GM19438 (cell line): ENCODE data around the gene SERPINF2.
"Not testable (repeated sequence)": the region's sequence is repeated elsewhere in the genome, so short reads cannot be mapped to it uniquely, and the experiment has no call there.

ENCODE experiments used
- ATAC-seq: cut with Tn5 transposase; IDR thresholded peaks from one replicate; pipeline ENCODE4 v1.9.1; 2021; ENCODE audit warnings: low read depth; ENCODE audit not compliant: unreplicated experiment

SERPINF2 gene

GRCh38 chr17:1716076-1716911, 26.4 kb upstream of the SERPINF2 start:
- peak; percentile 66 for ATAC-seq

DNA sequence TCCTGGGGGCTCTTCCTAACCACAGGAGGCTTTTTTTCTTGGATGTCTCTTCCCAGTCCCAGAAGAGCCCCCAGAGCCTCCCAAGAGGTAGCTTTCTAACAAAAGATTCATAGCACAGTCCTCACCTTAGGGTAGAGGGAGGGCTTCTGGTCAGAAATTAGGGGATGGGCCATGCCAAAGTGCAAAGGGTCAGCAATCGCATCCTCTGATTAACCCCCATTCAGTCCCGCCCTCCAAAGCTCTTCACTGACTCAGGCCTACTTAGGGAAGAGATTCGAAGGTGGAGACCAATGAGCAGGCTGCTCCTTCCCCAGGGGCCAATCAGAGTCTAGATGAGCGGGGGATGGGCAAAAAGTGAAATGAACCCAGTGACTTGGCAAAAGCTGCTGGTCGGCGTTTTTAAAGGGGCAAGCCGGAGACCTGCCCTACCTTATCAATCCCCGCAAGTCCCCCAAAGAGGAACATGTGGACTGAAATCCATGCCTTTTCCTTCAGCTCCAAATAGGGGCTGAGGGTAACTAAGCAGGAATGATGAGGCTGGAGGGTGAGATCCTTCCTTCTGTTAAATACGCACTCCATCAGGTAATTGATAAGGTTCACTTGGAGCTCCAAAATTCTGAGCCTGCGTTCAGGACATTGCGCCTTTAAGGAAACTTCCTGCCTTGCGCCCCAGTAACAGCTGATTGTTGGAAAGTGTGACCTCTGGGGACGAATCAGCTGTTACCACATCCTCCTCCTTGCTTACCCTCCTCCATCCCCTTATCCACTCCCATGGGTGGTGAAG, 25.6 kb upstream of the SERPINF2 start:
- peak; percentile 39 for ATAC-seq

DNA sequence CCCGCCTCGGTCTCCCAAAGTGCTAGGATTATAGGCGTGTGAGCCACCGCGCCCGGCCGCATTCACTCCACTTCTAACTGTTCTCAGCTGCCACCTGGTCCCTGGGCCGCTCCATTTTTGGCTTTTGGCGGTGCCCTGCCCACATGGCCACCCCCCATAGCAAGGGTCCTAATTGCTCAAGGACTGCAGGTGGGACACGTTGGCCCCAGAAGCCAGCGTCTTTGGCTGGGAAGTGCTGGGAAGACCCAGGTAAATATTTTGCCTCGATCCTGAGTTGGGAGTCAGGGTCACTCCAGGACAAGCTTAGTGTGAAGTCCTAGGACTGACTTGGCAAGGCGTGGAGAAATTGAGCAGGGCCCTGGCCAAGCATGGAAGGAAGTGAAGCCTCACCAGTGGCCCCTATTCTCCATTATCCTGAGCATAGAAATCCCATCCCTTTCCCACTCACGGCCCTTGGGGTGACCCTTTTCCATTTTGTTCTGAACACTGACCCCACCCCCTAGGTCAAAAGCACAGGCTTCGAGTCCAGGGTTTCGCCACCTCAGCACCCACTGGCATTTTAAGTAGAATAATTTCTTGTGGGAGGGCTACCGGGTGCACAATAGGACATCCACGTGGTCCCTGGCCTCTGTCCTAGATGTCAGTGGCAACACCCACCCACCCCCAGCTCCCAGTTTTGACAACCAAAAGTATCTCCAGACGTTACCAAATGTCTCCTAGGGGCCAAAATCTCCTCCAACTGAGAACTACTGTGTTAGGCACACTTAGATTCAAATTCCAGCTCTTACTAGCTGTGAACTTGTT, 24.1 kb upstream of the SERPINF2 start:
- ATAC-seq: no peak

DNA sequence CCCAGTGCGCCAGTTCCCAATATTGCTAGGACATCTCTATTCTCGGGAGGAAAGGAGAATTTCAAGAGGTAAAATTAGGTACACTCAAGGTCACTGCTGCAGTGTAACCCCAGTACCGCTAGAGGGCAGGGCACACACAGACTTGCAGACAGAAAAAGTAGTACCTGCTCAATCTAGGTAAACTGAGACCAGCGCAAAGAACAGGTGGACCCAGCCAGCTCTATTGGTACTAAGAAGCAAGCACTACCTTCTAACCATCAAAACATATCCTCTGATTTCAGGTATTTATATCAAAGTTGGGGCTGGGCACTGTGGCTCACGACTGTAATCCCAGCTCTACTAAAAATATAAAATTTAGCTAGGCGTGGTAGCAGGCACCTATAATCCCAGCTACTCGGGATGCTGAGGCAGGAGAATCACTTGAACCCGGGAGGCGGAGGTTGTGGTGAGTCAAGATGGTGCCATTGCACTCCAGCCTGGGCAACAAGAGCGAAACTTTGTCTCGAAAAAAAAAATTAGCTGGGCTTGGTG, 21.8 kb upstream of the SERPINF2 start:
- no peak for ATAC-seq

DNA sequence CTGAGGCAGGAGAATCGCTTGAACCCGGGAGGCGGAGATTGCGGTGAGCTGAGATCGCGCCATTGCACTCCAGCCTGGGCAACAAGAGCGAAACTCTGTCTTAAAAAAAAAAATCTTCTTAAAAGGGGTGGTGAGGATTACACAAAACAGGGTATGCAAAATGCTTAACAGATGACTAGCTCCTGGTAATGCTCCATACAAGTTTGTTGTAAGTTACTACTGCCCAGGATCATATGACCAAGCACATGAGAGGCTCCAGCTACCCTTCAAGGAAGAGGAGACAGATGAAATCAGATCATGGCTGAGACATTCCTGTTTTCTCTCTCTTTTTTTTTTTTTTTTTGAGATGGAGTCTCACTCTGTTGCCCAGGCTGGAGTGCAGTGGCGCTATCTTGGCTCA, 20.6 kb upstream of the SERPINF2 start:
- ATAC-seq: not testable (repeated sequence)

DNA sequence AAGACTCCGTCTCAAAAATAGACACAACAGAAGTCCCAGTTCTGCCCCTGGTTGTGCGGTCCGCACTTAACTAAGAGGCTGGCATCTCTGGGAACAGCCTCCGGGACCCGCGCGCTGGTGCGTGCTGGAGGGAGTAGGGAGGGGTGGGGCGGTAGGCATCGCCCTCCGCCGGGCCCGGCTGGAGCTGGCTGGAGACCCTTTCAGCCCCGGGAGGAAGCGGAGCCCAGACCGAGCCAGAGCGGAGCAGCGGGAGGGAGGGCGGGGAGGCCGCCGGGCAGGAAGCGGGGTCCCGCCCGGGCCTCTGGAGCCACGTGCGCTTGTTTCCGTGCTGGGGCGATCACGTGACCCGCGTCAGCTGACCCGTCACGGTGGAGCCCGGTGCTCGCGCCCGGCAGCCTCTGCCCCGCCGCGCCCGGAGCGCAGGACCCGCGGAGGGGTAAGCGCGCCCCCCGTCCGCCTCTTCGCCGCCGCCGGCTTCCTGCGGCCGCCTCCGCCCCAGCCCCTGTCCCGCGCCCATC, 18.3 kb upstream of the SERPINF2 start, which contains the start of gene WDR81:
WDR81 (plus strand) TSS at position 354 of the 518 bp plus-strand sequence. CDS start 256 bp downstream, outside the sequence.
- no peak for ATAC-seq

DNA sequence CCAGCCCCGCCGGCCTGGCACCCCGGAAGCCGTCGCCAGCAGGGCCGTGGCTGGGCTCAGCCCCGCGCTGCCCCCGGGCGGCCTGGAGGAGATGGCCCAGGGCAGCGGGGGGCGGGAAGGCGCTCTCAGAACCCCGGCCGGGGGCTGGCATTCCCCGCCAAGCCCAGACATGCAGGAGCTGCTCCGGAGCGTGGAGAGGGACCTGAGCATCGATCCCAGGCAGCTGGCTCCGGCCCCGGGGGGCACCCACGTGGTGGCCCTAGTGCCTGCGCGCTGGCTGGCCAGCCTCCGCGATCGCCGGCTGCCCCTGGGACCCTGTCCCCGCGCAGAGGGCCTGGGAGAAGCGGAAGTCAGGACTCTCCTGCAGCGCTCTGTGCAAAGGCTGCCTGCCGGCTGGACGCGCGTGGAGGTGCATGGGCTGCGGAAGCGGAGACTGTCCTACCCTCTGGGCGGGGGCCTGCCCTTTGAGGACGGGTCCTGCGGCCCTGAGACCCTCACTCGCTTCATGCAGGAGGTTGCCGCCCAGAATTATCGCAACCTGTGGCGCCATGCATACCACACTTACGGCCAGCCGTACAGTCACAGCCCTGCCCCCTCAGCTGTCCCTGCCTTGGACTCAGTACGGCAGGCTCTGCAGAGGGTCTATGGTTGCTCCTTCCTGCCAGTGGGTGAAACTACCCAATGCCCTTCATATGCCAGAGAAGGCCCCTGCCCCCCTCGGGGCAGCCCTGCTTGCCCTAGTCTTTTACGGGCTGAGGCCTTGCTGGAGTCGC, 17.6 kb upstream of the SERPINF2 start:
- ATAC-seq: no peak

GRCh38 chr17:1725642-1726511, 16.8 kb upstream of the SERPINF2 start:
- no peak for ATAC-seq

- ATAC-seq: no peak
Observed at GRCh38 chr17:1726626-1727257, 15.9 kb upstream of the SERPINF2 start.

DNA sequence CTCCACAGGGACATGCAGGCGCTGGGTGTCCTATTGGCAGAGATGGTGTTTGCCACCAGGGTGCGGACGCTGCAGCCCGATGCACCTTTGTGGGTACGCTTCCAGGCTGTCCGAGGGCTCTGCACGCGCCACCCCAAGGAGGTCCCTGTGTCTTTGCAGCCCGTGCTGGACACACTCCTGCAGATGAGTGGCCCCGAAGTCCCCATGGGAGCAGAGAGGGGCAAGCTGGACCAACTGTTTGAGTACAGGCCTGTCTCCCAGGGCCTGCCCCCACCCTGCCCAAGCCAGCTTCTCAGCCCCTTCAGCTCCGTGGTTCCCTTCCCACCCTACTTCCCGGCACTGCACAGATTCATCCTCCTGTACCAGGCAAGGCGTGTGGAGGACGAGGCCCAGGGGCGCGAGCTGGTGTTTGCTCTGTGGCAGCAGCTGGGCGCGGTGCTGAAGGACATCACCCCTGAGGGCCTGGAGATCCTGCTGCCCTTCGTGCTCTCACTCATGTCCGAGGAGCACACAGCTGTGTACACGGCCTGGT, 15.3 kb upstream of the SERPINF2 start:
- ATAC-seq: no peak

DNA sequence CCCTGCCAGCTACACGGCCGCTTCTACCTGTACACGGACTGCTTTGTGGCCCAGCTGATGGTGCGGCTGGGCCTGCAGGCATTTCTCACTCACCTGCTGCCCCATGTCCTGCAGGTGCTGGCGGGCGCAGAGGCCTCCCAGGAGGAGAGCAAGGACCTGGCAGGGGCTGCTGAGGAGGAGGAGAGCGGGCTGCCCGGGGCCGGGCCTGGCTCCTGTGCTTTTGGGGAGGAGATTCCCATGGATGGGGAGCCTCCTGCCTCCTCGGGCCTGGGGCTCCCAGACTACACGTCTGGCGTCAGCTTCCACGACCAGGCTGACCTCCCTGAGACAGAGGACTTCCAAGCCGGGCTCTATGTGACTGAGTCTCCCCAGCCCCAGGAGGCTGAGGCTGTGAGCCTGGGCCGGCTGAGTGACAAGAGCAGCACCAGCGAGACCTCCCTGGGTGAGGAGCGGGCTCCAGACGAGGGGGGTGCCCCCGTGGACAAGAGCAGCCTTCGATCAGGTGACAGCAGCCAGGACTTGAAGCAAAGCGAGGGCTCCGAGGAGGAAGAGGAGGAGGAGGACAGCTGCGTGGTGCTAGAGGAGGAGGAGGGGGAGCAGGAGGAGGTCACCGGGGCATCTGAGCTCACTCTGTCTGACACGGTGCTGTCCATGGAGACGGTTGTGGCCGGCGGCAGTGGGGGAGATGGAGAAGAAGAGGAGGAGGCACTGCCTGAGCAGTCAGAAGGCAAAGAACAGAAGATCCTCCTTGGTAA, 14.6 kb upstream of the SERPINF2 start:
- no peak for ATAC-seq

- ATAC-seq: no peak
Observed at GRCh38 chr17:1729966-1730325, 12.7 kb upstream of the SERPINF2 start.

- ATAC-seq: no peak
Observed at GRCh38 chr17:1730326-1731193, 12.1 kb upstream of the SERPINF2 start.

DNA sequence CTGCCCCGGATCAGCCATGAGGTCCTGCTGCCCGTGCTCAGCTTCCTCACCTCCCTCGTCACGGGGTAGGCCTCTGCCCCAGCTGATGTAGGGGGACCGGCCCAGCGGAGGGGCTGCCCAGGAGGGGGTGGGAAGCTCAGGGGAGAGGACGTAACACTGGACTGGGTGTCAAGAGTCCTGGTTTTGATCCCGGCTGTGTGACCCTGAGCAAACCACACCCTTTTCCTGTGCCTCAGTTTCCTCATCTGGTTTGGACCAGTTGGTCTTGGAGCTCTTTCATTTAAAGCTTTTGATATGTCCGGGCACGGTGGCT, 11.5 kb upstream of the SERPINF2 start:
- ATAC-seq: no peak

- no peak for ATAC-seq
Observed at GRCh38 chr17:1732241-1732832, 10.3 kb upstream of the SERPINF2 start.

GRCh38 chr17:1732833-1733321, 9.8 kb upstream of the SERPINF2 start:
- no peak for ATAC-seq
